Adrenal gland (tissue), 5 donors: ENCODE measurements around the gene TM6SF1.

Experiments used
- CTCF ChIP-seq, 6 experiments: fragments of 450-650 bp in 4 of 6; fragments of 200-600 bp in 2 of 6; sonication (generic) in 1 of 6; IDR thresholded peaks; 1 replicate in 5 of 6; 2 replicates in 1 of 6; pipeline versions ENCODE4 v1.5.1 to v1.8.0; 2016 to 2021; ENCODE audit warnings: antibody characterized with exemption in 6 of 6, mild to moderate bottlenecking in 2 of 6, moderate library complexity in 1 of 6
- POLR2A ChIP-seq, 2 donors: fragments of 450-650 bp; IDR thresholded peaks; one replicate each; pipeline ENCODE4 v1.6.1; 2017; ENCODE audit warnings: antibody characterized with exemption in 2 of 2, mild to moderate bottlenecking in 2 of 2, moderate library complexity in 1 of 2
- donor health status: DM: no; HTN: no; CAD: no.

GRCh38 chr15:83063551-83063950 is 43.9 kb upstream of the TM6SF1 start:
- TF ChIP-seq CTCF (IDR thresholded peaks at IDR 0.05) (no peak), POLR2A (IDR thresholded peaks at IDR 0.05) (no peak)
